Liver (tissue), 3 donors: Measurements from ENCODE around the gene WWOX.

Experiments used
- CTCF ChIP-seq: fragments of 150-350 bp; IDR thresholded peaks from 2 replicates; pipeline ENCODE4 v1.5.1; 2017; ENCODE audit warnings: improper control_type of control experiment, low read depth, low read length; ENCODE audit not compliant: missing input control
- EGR1 ChIP-seq, 2 donors: IDR thresholded peaks; 2 replicates each; pipeline ENCODE4 v1.6.1; 2016 to 2018; ENCODE audit warnings: antibody characterized with exemption in 2 of 2, low read depth in 2 of 2
- MAX ChIP-seq: IDR thresholded peaks from 2 replicates; pipeline ENCODE4 v1.6.1; 2016; ENCODE audit warnings: antibody characterized with exemption
- REST ChIP-seq: IDR thresholded peaks from 2 replicates; pipeline ENCODE4 v1.6.1; 2016; ENCODE audit warnings: antibody characterized with exemption, mild to moderate bottlenecking
- SP1 ChIP-seq: IDR thresholded peaks from 2 replicates; pipeline ENCODE4 v1.6.1; 2018; ENCODE audit warnings: antibody characterized with exemption, mild to moderate bottlenecking
- YY1 ChIP-seq: IDR thresholded peaks from 2 replicates; pipeline ENCODE4 v1.6.1; 2016; ENCODE audit warnings: antibody characterized with exemption, mild to moderate bottlenecking
- ZBTB33 ChIP-seq: IDR thresholded peaks from 2 replicates; pipeline ENCODE4 v1.6.1; 2016; ENCODE audit warnings: antibody characterized with exemption
- donor health status: healthy.
- donor health status: healthy.

- TF ChIP-seq YY1 (no peak), CTCF (no peak), ZBTB33 (no peak), REST (no peak), EGR1 (IDR thresholded peaks at IDR 0.05; ENCODE audit: low read depth in 2 of 2) (no peak), MAX (peak; percentile 58), SP1 (no peak)
Measured at GRCh38 chr16:78684030-78684611, 584.7 kb downstream of the WWOX start.
